Astrocyte (in vitro differentiated cells and primary cell): ENCODE results near the gene TENT5D. TPM values are rescaled to one million over a fixed set of nuclear protein-coding genes. Genes with fewer than 3 reads are reported as not detected.

Experiments
- DNase-seq: peaks from one replicate; pipeline ENCODE4 v3.0.0-alpha.2; 2010; ENCODE audit warnings: low read depth
- FAIRE-seq: peaks from 2 replicates; lab custom pipeline; 2011; peaks lifted over from hg19 to GRCh38; lab: Jason Lieb, UNC
- H2AFZ ChIP-seq: 2 replicates; pipeline ENCODE4 v1.6.0; 2012; ENCODE audit warnings: low read depth, low read length, inconsistent platforms
- H3K27ac ChIP-seq: 2 replicates; pipeline ENCODE4 v1.5.1; 2011; ENCODE audit warnings: low read depth, low read length, inconsistent platforms
- H3K27me3 ChIP-seq: 2 replicates; pipeline ENCODE4 v1.6.0; 2011; ENCODE audit warnings: low read length, inconsistent platforms; ENCODE audit not compliant: insufficient read depth
- H3K36me3 ChIP-seq: 2 replicates; pipeline ENCODE4 v1.5.1; 2011; ENCODE audit warnings: low read length, inconsistent platforms; ENCODE audit not compliant: insufficient read depth
- H3K4me1 ChIP-seq: 2 replicates; pipeline ENCODE4 v1.5.1; 2011; ENCODE audit warnings: low read length, inconsistent platforms; ENCODE audit not compliant: insufficient read depth
- H3K4me2 ChIP-seq: 2 replicates; pipeline ENCODE4 v1.6.0; 2012; ENCODE audit warnings: low read length, inconsistent platforms
- H3K4me3 ChIP-seq: 2 replicates; pipeline ENCODE4 v1.5.1; 2011; ENCODE audit warnings: low read depth, mild to moderate bottlenecking, low read length, inconsistent platforms; ENCODE audit not compliant: insufficient read depth
- H3K79me2 ChIP-seq: 2 replicates; pipeline ENCODE4 v1.6.0; 2012; ENCODE audit warnings: mild to moderate bottlenecking, low read length, inconsistent platforms; ENCODE audit not compliant: insufficient read depth
- H3K9ac ChIP-seq: 2 replicates; pipeline ENCODE4 v1.6.0; 2012; ENCODE audit warnings: mild to moderate bottlenecking, low read length, inconsistent platforms
- H3K9me3 ChIP-seq: 2 replicates; pipeline ENCODE4 v1.5.1; 2012; ENCODE audit warnings: low read depth, mild to moderate bottlenecking, low read length, inconsistent platforms; ENCODE audit not compliant: insufficient read depth
- H4K20me1 ChIP-seq: 2 replicates; pipeline ENCODE4 v1.6.0; 2012; ENCODE audit warnings: low read length, inconsistent platforms; ENCODE audit not compliant: insufficient read depth
- H3K27ac Mint-ChIP-seq: one replicate; pipeline ENCODE4 v1.8.0; 2021; ENCODE audit warnings: mild to moderate bottlenecking, mixed read lengths; ENCODE audit not compliant: unreplicated experiment
- H3K27me3 Mint-ChIP-seq: one replicate; pipeline ENCODE4 v1.8.0; 2021; ENCODE audit warnings: low read depth, mixed read lengths; ENCODE audit not compliant: unreplicated experiment
- H3K36me3 Mint-ChIP-seq: one replicate; pipeline ENCODE4 v1.8.0; 2021; ENCODE audit warnings: low read depth, mixed read lengths; ENCODE audit not compliant: unreplicated experiment
- H3K4me1 Mint-ChIP-seq: one replicate; pipeline ENCODE4 v1.8.0; 2021; ENCODE audit warnings: low read depth, mixed read lengths; ENCODE audit not compliant: unreplicated experiment
- H3K4me3 Mint-ChIP-seq: one replicate; pipeline ENCODE4 v1.8.0; 2021; ENCODE audit warnings: mild to moderate bottlenecking, moderate library complexity, mixed read lengths; ENCODE audit not compliant: unreplicated experiment
- H3K9me3 Mint-ChIP-seq: one replicate; pipeline ENCODE4 v1.8.0; 2021; ENCODE audit warnings: mild to moderate bottlenecking, mixed read lengths; ENCODE audit not compliant: unreplicated experiment
- EZH2 ChIP-seq: IDR thresholded peaks from 2 replicates; pipeline ENCODE4 v1.6.1; 2012; ENCODE audit warnings: mild to moderate bottlenecking, low read length, inconsistent platforms; ENCODE audit not compliant: insufficient read depth
- total RNA-seq: library from RNA; stranded (reverse); gene quantifications from 2 replicates; pipeline ENCODE4 v1.2.1, GENCODE V29; 2021
- TF ChIP-seq, protein P1 (sequence below): IDR thresholded peaks from 2 replicates; pipeline ENCODE4 v1.5.1; 2011; ENCODE audit warnings: low read depth, mild to moderate bottlenecking, inconsistent platforms, low read length, moderate library complexity; ENCODE audit not compliant: insufficient read depth

TENT5D gene
- total RNA-seq, 1 donor from 2014 or later = not detected

DNA sequence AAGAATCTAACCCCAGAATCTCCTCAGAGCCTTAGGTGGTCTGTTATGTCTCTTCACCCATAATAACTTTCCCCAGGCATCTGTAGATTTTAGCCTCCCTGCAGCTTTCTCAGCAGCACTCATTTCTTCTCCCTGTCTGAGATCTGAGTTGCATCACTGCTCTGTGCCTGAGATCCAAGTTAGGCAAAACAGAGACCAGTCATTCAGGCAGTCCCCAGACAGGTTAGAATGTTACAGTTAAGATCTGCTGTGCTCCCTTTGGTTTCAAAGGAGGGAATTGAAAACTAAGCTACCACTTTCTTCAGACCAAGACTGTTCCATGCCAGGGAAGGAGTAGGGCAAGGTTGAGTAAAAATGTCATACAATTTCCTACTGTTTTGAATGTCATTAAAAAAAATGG is 65.3 kb downstream of the TENT5D start:
- no peaks in the 10 kb centered on the region for H3K9me3 Mint-ChIP-seq

DNA sequence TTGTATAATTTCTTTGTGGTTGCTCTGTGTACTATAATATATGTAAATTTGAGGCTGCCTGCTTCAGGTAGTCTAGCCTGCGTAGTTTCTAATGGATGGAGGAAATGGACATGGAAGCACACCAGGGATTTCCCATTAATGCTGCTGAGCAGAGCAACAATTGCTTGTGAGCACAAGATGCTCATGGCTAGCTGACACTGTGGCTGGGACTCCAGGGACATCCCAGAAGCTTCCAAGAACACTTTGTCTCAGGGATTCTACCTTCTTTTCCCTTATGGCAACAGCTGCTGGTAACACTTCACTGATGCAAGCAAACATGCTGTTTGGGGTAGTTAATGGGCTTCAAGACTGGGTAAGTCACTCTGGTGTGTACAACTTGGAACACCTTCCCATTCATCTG is 66.1 kb downstream of the TENT5D start:
- Histone ChIP-seq H3K27me3 (no peaks in the 10 kb centered on the region), H4K20me1 (no peaks in the 10 kb centered on the region), H3K27ac (no peak overlapping the region), H3K4me2 (no peak overlapping the region), H3K4me1 (no peaks in the 10 kb centered on the region), H3K36me3 (no peaks in the 10 kb centered on the region), H3K4me3 (no peak overlapping the region), H3K9me3 (no peaks in the 10 kb centered on the region), H3K79me2 (no peaks in the 10 kb centered on the region), H3K9ac (no peak overlapping the region), H2AFZ (no peak overlapping the region)
- Mint-ChIP-seq H3K9me3 (no peaks in the 10 kb centered on the region), H3K27me3 (no peaks in the 10 kb centered on the region), H3K4me3 (no peak overlapping the region), H3K27ac (no peak overlapping the region), H3K4me1 (no peaks in the 10 kb centered on the region), H3K36me3 (no peaks in the 10 kb centered on the region)
- DNase-seq (no peak), FAIRE-seq (no peak)
- no peak for TF ChIP-seq EZH2
- TF ChIP-seq, protein P1, sequence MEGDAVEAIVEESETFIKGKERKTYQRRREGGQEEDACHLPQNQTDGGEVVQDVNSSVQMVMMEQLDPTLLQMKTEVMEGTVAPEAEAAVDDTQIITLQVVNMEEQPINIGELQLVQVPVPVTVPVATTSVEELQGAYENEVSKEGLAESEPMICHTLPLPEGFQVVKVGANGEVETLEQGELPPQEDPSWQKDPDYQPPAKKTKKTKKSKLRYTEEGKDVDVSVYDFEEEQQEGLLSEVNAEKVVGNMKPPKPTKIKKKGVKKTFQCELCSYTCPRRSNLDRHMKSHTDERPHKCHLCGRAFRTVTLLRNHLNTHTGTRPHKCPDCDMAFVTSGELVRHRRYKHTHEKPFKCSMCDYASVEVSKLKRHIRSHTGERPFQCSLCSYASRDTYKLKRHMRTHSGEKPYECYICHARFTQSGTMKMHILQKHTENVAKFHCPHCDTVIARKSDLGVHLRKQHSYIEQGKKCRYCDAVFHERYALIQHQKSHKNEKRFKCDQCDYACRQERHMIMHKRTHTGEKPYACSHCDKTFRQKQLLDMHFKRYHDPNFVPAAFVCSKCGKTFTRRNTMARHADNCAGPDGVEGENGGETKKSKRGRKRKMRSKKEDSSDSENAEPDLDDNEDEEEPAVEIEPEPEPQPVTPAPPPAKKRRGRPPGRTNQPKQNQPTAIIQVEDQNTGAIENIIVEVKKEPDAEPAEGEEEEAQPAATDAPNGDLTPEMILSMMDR = no peak

More for the DNA sequence above, 65.3 kb downstream of the TENT5D start:
- TF ChIP-seq EZH2 = no peak
- TF ChIP-seq, protein P1 = no peak
- Histone ChIP-seq H3K9ac (no peak overlapping the region), H2AFZ (no peak overlapping the region), H3K27me3 (no peaks in the 10 kb centered on the region), H3K4me3 (no peak overlapping the region), H3K9me3 (no peaks in the 10 kb centered on the region), H3K36me3 (no peaks in the 10 kb centered on the region), H3K27ac (no peak overlapping the region), H3K4me2 (no peak overlapping the region), H4K20me1 (no peaks in the 10 kb centered on the region), H3K79me2 (no peaks in the 10 kb centered on the region), H3K4me1 (no peaks in the 10 kb centered on the region)
- no peak overlapping the region for H3K27ac Mint-ChIP-seq
- H3K36me3 Mint-ChIP-seq = no peaks in the 10 kb centered on the region
- no peak for DNase-seq
- no peaks in the 10 kb centered on the region for H3K27me3 Mint-ChIP-seq
- no peaks in the 10 kb centered on the region for H3K4me1 Mint-ChIP-seq
- no peak overlapping the region for H3K4me3 Mint-ChIP-seq
- FAIRE-seq = no peak

DNA sequence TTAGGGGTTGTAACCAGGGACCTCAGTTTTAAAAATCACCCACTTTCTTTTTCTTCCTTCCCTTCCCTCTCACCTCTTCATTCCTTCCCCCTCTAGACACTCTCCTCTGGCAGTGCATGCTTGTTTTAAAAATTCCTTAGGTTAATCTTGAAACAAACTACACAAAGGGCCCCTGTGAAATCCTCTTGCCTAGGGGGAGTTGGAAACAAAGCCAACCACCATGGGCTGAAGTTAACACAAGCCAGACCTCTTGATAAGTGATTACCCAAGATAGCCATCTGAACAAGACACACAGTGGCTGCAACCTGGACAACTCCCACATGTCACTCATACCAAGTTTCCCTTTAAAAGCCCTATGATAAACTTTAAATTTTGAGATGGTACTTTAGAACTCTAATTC is 68.9 kb downstream of the TENT5D start:
- H3K27ac Mint-ChIP-seq = no peak overlapping the region
- no peak for FAIRE-seq
- H3K9me3 Mint-ChIP-seq = no peaks in the 10 kb centered on the region
- H4K20me1 ChIP-seq = no peaks in the 10 kb centered on the region
- no peak for TF ChIP-seq EZH2
- TF ChIP-seq, protein P1 = no peak
- no peak overlapping the region for H3K4me2 ChIP-seq
- H3K36me3 Mint-ChIP-seq = no peaks in the 10 kb centered on the region
- no peak overlapping the region for H3K4me3 Mint-ChIP-seq
- no peak for DNase-seq
- no peaks in the 10 kb centered on the region for H3K79me2 ChIP-seq
- H3K27ac ChIP-seq = no peak overlapping the region
- no peak overlapping the region for H2AFZ ChIP-seq
- H3K36me3 ChIP-seq = no peaks in the 10 kb centered on the region
- no peaks in the 10 kb centered on the region for H3K4me1 ChIP-seq
- H3K27me3 ChIP-seq = no peaks in the 10 kb centered on the region
- no peak overlapping the region for H3K9ac ChIP-seq
- H3K4me1 Mint-ChIP-seq = peaks cover 2% of the 10 kb centered on the region
- H3K27me3 Mint-ChIP-seq = no peaks in the 10 kb centered on the region
- H3K9me3 ChIP-seq = no peaks in the 10 kb centered on the region
- H3K4me3 ChIP-seq = no peak overlapping the region
